GM10266 (cell line): ENCODE results near the gene TEX12.

Source experiments
- DNase-seq: peaks from one replicate; pipeline ENCODE4 v3.0.0; 2012; ENCODE audit errors: extremely low spot score
- CTCF ChIP-seq: IDR thresholded peaks from 2 replicates; pipeline ENCODE4 v1.5.1; 2012; ENCODE audit warnings: mild to moderate bottlenecking, low read depth; ENCODE audit not compliant: control insufficient read depth, insufficient read depth; ENCODE audit errors: missing control alignments

TEX12 gene

GRCh38 chr11:112166562-112166961 is 610 bp upstream of the TEX12 start:
- no peak for DNase-seq
- no peak for TF ChIP-seq CTCF

GRCh38 chr11:112172362-112172994 is 5.3 kb downstream of the TEX12 start:
- TF ChIP-seq CTCF, result no peak
- DNase-seq, result no peak

GRCh38 chr11:112173152-112173551 is 6.0 kb downstream of the TEX12 start:
- DNase-seq, result no peak
- TF ChIP-seq CTCF, result no peak

GRCh38 chr11:112174789-112175598 is 7.8 kb downstream of the TEX12 start, which contains the start of gene BCO2:
Gene BCO2 (plus strand): TSS chr11:112175512. CDS start chr11:112175602, 90 bp downstream.
- no peak for DNase-seq

GRCh38 chr11:112175599-112175952 is 8.4 kb downstream of the TEX12 start:
- no peak for TF ChIP-seq CTCF

More at GRCh38 chr11:112174789-112175598, 7.8 kb downstream of the TEX12 start, which contains the start of gene BCO2:
- peak; percentile 59 for TF ChIP-seq CTCF

GRCh38 chr11:112176077-112176476 is 8.9 kb downstream of the TEX12 start:
- no peak for DNase-seq
- TF ChIP-seq CTCF, result no peak

More at GRCh38 chr11:112175599-112175952, 8.4 kb downstream of the TEX12 start:
- no peak for DNase-seq

GRCh38 chr11:112177589-112177988 is 10.4 kb downstream of the TEX12 start:
- TF ChIP-seq CTCF, result no peak
- DNase-seq, result no peak
